GM19395 (cell line): ENCODE data around the gene ATP5ME.
A peak's percentile ranks its signal among the peaks of the same experiment; 100 is the strongest.

ENCODE experiments used
- ATAC-seq: cut with Tn5 transposase; IDR thresholded peaks from one replicate; pipeline ENCODE4 v1.9.1; 2021; ENCODE audit warnings: mild to moderate bottlenecking, moderate library complexity; ENCODE audit not compliant: unreplicated experiment

The ATP5ME gene

DNA sequence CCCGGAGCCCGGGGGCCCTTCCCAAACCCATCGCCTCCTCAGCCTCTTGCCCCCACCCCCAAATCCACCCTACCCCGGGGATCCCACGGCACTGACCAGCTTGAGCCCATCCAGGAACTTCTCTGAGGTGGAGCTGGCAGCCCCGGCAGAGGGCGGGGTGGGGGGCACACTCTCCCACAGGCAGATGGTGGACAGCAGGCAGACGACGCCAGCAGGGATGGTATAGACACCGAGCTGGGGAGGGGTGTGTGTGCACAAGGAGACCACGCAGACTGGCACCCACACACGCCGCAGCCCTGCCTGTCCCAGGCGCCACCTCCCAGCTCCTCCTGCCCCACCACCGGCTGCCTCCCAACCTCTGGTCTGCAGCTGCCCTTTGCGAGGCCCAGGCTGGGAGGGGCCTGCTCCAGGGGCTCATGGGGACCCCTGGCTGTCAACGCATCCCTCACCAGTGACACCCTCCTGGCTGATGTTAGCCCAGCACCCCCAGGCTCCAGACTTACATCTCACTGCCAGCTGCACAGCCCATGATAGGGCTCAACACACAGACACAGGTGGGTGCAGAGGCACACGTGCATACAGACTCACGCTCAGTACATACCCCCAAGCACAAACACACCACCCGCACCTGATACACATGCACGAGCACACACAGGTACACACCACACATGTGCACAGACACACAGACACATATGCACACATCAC, 10.7 kb upstream of the ATP5ME start:
- no peak for ATAC-seq

DNA sequence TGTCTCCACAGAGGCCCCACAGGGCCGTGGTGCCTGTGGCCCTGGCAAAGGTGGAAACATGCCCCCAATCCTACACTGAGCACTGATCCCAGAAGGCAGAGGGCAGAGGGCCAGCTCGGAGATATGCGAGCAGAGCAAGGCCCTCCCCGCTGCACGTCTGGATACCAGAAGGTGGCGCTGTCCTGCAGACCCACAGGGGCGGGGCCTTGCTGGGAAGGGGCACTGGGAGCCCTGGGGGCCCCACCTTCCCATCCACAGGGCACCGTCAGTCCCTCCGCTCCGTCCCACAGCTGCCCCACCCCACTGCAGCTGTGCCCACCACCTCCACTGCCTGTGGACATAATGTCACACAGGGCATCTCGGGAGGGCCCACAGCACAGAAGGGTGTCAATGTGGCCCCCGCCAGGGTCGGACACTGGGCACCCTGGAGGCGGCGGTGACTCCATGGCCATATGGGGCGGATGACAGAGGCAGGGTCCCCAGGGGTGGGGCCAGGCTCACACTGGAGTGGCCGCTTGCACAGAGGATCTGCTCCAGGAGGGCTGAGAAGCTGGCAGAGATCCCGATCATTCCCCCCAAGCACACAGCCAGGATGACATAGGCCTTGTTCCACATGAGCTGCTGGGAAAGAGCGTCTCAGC, 10.0 kb upstream of the ATP5ME start:
- no peak for ATAC-seq

- ATAC-seq = no peak
These were observed 9.3 kb upstream of the ATP5ME start for GRCh38 chr4:683247-683897.

DNA sequence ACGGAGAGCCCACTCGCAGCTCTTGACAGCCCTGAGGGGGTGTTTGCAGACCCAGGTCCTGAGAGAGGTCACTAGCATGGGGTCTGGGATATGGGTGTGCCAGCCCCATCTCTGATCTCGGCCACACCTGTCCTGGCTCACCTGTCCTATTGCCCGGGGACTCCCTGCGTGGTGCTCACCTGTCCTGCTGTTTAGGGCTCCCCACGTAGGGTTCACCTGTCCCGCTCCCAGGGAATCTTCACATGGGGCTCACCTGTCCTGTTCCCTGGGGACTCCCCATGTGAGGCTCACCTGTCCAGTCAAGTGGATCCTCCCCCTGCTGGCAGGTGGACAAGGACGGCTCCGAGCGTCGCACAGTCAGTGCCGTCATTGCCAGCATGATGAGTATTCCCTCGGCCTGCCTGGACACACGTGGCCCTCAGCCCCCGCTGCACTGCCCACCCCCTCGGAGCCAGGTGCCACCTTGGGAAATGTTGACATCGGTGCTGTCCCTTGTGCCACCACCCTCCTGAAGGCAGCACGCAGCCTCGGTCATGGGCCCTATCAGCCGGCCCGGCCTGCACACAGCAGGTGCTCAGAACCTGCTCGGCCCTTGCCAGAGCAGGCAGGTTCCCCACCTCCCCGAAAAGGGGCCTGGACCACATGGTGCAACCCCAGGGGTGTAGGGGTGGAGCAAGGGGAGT, 8.6 kb upstream of the ATP5ME start:
- ATAC-seq = no peak

GRCh38 chr4:681736-682451, 7.8 kb upstream of the ATP5ME start:
- ATAC-seq = no peak

DNA sequence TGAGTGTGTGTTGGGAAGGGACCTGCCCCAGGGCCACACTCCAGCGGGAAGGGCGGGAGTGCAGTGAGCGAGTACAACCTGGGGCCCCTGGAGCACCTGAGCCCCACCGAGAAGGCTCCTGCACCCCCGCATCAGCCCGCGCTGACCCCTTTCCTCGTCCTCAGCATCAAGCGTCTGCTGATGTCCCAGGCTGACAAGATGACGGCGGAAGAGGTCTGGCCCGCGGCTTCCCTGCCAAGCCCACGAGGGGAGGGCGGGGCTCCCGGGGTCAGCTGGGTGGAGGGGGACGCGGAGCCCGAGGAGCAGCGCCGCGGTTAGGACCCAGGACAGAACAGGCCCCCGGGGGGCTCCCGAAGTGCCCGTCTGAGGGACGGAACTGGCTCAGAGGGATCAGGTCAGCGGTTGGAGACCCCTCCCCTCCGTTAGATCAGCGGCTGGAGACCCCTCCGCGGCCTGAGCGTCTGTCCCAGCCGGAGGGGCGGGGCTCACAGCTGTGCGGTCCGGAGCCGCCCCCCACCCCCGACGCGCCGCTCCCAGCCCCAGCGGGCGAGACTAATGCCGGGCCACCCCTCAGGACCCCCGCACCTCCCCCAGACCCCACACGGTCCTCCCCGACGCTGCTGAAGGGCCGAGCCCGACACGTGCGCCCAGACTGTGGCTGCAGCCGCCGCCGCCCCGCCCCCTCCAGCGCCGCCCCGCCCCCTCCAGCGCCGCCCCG, 7.0 kb upstream of the ATP5ME start:
- ATAC-seq = no peak

DNA sequence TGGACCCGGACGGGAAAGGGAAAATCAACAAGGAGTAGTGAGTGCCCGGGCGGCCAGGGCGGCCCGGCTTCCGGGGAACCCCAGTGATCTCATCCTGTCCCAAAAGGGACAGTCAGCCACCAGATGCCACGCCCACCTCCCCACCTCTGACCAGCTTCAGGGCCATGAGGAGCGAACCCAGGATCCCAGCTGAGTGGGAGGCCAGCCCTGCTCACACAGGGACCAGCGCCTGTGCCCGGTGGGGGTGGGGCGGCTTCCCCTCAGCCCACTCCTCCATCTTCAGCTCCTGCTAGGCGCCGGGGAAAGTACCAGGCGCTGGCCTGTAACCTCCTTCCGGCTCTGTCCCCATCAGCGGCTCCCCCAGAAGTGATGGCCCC, 6.5 kb upstream of the ATP5ME start:
- no peak for ATAC-seq

DNA sequence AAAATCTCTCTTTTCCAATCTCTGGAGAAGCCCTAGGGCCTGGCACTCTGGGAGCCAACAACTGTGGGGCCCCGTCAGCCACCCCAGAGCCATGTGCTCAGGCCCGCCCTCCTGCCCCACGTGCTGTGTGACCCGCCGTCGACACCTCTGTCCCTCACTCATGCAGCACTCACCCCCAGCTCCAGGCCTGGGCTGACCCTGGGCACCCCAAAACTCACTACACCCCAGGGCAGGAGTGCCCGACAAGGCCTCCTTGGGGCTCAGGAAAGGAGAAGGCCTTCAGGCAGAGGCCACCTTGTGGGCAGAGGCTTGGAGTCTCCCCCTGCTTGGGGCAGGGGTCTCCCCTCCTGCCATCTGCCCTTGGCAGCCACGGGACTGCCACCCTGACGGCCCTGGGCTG, 6.0 kb upstream of the ATP5ME start:
- no peak for ATAC-seq

DNA sequence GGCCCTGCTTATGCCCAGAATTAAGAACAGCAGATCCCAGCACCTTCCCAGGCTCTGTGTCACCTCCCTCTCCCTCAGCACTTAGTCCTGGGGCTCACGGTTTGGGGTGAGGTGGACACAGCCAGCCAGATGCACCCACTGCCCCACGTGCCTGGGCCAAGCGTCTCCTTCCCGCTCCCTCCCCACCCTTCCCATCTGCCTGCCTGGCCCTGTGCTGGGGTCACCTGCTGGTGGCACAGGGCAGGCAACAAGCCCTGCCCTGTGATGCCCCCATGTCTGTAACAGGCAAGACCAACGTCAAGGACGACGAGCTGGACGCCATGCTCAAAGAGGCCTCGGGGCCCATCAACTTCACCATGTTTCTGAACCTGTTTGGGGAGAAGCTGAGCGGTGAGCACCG, 5.6 kb upstream of the ATP5ME start:
- ATAC-seq = no peak

DNA sequence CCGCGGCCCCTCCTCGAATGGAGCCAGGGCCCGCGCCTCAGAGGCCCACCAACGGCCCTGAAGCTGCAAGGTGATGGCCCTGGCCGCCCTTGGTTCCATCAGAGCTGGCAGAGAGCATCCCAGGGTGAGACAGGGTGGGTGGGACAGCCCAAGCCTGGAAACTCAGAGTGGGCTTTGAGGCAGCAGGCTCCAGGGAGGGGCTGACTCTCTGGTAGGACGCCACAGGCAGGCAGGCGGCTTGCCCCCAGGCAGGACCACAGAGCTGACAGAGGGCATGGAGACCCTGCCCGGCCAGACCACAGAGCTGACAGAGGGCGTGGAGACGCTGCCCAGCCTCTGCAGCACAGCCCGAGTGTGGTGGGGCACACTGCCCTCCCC, 5.0 kb upstream of the ATP5ME start:
- no peak for ATAC-seq

GRCh38 chr4:678331-679103, 4.4 kb upstream of the ATP5ME start:
- no peak for ATAC-seq

GRCh38 chr4:677431-678293, 3.6 kb upstream of the ATP5ME start:
- ATAC-seq = no peak

- ATAC-seq = no peak
These were observed 2.8 kb upstream of the ATP5ME start for GRCh38 chr4:676871-677235.

- peak; percentile 44 for ATAC-seq
These were observed 2.1 kb upstream of the ATP5ME start for GRCh38 chr4:675980-676870.

DNA sequence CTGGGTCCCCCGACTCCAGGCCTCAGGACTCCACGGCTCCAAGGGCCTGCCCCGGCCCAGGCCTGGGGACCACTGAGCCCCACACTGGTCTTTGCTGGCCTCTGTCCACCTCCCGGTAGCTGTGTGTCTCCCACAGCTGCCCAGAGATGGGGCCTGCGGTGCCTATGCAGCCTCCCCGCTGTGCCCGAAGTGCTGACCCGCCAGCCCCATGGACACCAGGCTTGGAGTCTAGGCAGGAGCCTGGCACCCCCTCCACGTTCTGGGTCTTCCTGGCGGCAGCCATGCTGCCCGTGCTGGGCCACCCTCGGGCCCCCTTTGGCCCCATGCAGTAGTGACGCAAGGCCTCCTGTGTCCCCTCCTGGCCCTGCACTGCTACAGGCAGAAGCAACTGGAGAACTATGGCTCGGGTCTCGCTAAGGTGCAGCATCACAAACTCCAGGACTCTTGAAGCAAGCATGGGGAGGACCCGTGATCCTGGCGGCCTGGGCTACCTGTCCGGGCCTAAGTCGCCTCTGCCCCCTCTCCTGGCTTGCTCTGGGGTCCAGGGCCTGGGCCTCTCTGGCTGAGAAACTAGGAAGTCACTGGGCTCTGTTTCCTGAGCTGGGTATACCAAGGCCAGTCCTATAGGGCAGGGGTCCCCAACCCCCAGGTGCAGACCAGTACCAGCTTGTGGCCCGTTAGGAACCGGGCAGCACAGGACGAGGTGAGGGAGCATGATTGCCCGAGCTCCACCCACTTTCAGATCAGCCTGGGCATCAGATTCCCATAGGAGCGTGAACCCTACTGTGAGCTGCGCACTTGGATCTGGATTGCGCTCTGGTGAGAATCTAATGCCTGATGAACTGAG, 1.2 kb upstream of the ATP5ME start:
- peak; percentile 6 for ATAC-seq

- ATAC-seq = no peak
These were observed 556 bp downstream of the ATP5ME start for GRCh38 chr4:673349-674091.
